ENCODE results near the gene SLC24A3. TPM values are rescaled to one million over a fixed set of nuclear protein-coding genes. Genes with fewer than 3 reads are reported as not detected.

Gene SLC24A3
- total and polyA plus RNA-seq, 2 donors from 2014 or later, result 0.86 to 5.2 TPM

GRCh38 chr20:19761326-19761725, 548.9 kb downstream of the SLC24A3 start:
- no peaks in the 10 kb centered on the region for H3K36me3 ChIP-seq (ENCODE audit: control insufficient read depth in 2 of 3, insufficient read depth in 3 of 3, low read length in 3 of 3)
- intact Hi-C loops (cut with DNase I), result no loop called here
- H3K9me3 ChIP-seq (ENCODE audit: control insufficient read depth in 2 of 3, insufficient read depth in 1 of 3, low read length in 3 of 3), result no peaks in the 10 kb centered on the region
- no peak for DNase-seq
- no peak overlapping the region for H3K9ac ChIP-seq (ENCODE audit: low read length in 3 of 3)
- no peak overlapping the region for H3K4me3 ChIP-seq (ENCODE audit: low read length in 3 of 3)
- no peak for FAIRE-seq
- no peak for TF ChIP-seq CTCF (IDR thresholded peaks at IDR 0.05; ENCODE audit: borderline replicate concordance, extremely low read depth, insufficient read depth)
- H3K27ac ChIP-seq (ENCODE audit: low read depth in 2 of 2, low read length in 2 of 2), result no peak overlapping the region
- H3K27me3 ChIP-seq (ENCODE audit: control insufficient read depth, insufficient read depth, low read length), result no peaks in the 10 kb centered on the region
- H3K4me1 ChIP-seq (ENCODE audit: control insufficient read depth in 2 of 3, insufficient read depth in 2 of 3, low read depth in 1 of 3, low read length in 3 of 3), result peaks cover 0 to 20% (median 13%) of the 10 kb centered on the region in 3 donors

- Histone ChIP-seq H3K36me3 (ENCODE audit: control insufficient read depth in 2 of 3, insufficient read depth in 3 of 3, low read length in 3 of 3) (no peaks in the 10 kb centered on the region), H3K9me3 (ENCODE audit: control insufficient read depth in 2 of 3, insufficient read depth in 1 of 3, low read length in 3 of 3) (no peaks in the 10 kb centered on the region), H3K4me3 (ENCODE audit: low read length in 3 of 3) (no peak overlapping the region), H3K27me3 (ENCODE audit: control insufficient read depth, insufficient read depth, low read length) (no peaks in the 10 kb centered on the region), H3K27ac (ENCODE audit: low read depth in 2 of 2, low read length in 2 of 2) (no peak overlapping the region), H3K4me1 (ENCODE audit: control insufficient read depth in 2 of 3, insufficient read depth in 2 of 3, low read depth in 1 of 3, low read length in 3 of 3) (peaks cover 0 to 18% (median 12%) of the 10 kb centered on the region in 3 donors), H3K9ac (ENCODE audit: low read length in 3 of 3) (no peak overlapping the region)
- TF ChIP-seq CTCF (IDR thresholded peaks at IDR 0.05; ENCODE audit: borderline replicate concordance, extremely low read depth, insufficient read depth), result no peak
- intact Hi-C loops (cut with DNase I), result no loop called here
- DNase-seq, result no peak
- no peak for FAIRE-seq
These were observed 549.4 kb downstream of the SLC24A3 start for GRCh38 chr20:19761841-19762240.

GRCh38 chr20:19764207-19764606, 551.8 kb downstream of the SLC24A3 start:
- H3K36me3 ChIP-seq (ENCODE audit: control insufficient read depth in 2 of 3, insufficient read depth in 3 of 3, low read length in 3 of 3), result no peaks in the 10 kb centered on the region
- H3K9me3 ChIP-seq (ENCODE audit: control insufficient read depth in 2 of 3, insufficient read depth in 1 of 3, low read length in 3 of 3), result no peaks in the 10 kb centered on the region
- intact Hi-C loops (cut with DNase I), result no loop called here
- no peak overlapping the region for H3K27ac ChIP-seq (ENCODE audit: low read depth in 2 of 2, low read length in 2 of 2)
- H3K4me1 ChIP-seq (ENCODE audit: control insufficient read depth in 2 of 3, insufficient read depth in 2 of 3, low read depth in 1 of 3, low read length in 3 of 3), result peaks cover 0 to 16% (median 11%) of the 10 kb centered on the region in 3 donors
- no peak overlapping the region for H3K4me3 ChIP-seq (ENCODE audit: low read length in 3 of 3)
- DNase-seq (no peak), FAIRE-seq (no peak)
- H3K27me3 ChIP-seq (ENCODE audit: control insufficient read depth, insufficient read depth, low read length), result no peaks in the 10 kb centered on the region
- TF ChIP-seq CTCF (IDR thresholded peaks at IDR 0.05; ENCODE audit: borderline replicate concordance, extremely low read depth, insufficient read depth), result no peak
- H3K9ac ChIP-seq (ENCODE audit: low read length in 3 of 3), result no peak overlapping the region

- DNase-seq (no peak), FAIRE-seq (no peak)
- H3K4me3 ChIP-seq (ENCODE audit: low read length in 3 of 3), result no peak overlapping the region
- intact Hi-C loops (cut with DNase I), result no loop called here
- H3K27me3 ChIP-seq (ENCODE audit: control insufficient read depth, insufficient read depth, low read length), result no peaks in the 10 kb centered on the region
- no peak overlapping the region for H3K27ac ChIP-seq (ENCODE audit: low read depth in 2 of 2, low read length in 2 of 2)
- H3K9ac ChIP-seq (ENCODE audit: low read length in 3 of 3), result no peak overlapping the region
- H3K4me1 ChIP-seq (ENCODE audit: control insufficient read depth in 2 of 3, insufficient read depth in 2 of 3, low read depth in 1 of 3, low read length in 3 of 3), result peaks cover 0 to 10% (median 5%) of the 10 kb centered on the region in 3 donors
- no peaks in the 10 kb centered on the region for H3K9me3 ChIP-seq (ENCODE audit: control insufficient read depth in 2 of 3, insufficient read depth in 1 of 3, low read length in 3 of 3)
- no peaks in the 10 kb centered on the region for H3K36me3 ChIP-seq (ENCODE audit: control insufficient read depth in 2 of 3, insufficient read depth in 3 of 3, low read length in 3 of 3)
- TF ChIP-seq CTCF (IDR thresholded peaks at IDR 0.05; ENCODE audit: borderline replicate concordance, extremely low read depth, insufficient read depth), result no peak
These were observed 552.8 kb downstream of the SLC24A3 start for GRCh38 chr20:19765266-19765665.

Measured in kidney (tissue), 14 donors.